GM12878 (cell line): ENCODE measurements around the gene BICD1. TPM values are rescaled to one million over a fixed set of nuclear protein-coding genes. Genes with fewer than 3 reads are reported as not detected.

Source experiments
- ATAC-seq: fragments of 200-7000 bp; cut with Tn5 transposase; 3 replicates; pipeline ENCODE4 v1.9.1; 2020; ENCODE audit warnings: mild to moderate bottlenecking, moderate library complexity
- BruUV-seq: library from RNA; stranded (reverse); fragments of 400-500 nt; replicated peaks from 2 replicates; lab custom pipeline; 2021; lab: Mats Ljungman, UMichigan
- CTCF ChIA-PET: fragments of 300-600 bp; sonication (Branson Sonifier 250); formaldehyde crosslinking; extraction: SDS; loops from one replicate; lab custom pipeline; 2021; ENCODE audit warnings: inconsistent platforms; lab: Yijun Ruan, JAX
- POLR2A ChIA-PET: fragments of 350-600 bp; formaldehyde crosslinking; extraction: SDS; loops from one replicate; lab custom pipeline; 2021; ENCODE audit warnings: inconsistent platforms; lab: Charles Lee
- RAD21 ChIA-PET: fragments of 300-600 bp; sonication (Branson Sonifier 250); formaldehyde crosslinking; loops from one replicate; lab custom pipeline; 2023; ENCODE audit warnings: antibody characterized with exemption; ENCODE audit not compliant: unreplicated experiment; lab: Charles Lee
- SMC1A ChIA-PET: fragments of 300-600 bp; sonication (Branson Sonifier 250); formaldehyde crosslinking; loops from one replicate; lab custom pipeline; 2023; ENCODE audit not compliant: unreplicated experiment, uncharacterized antibody; lab: Charles Lee
- DNase-seq: peaks from one replicate; pipeline ENCODE4 v3.0.0-alpha.2; 2011; ENCODE audit warnings: low read depth, low spot score
- FAIRE-seq: peaks from 3 replicates; lab custom pipeline; 2011; peaks lifted over from hg19 to GRCh38; lab: Jason Lieb, UNC
- H2AFZ ChIP-seq: 2 replicates; pipeline ENCODE4 v1.6.0; 2011; ENCODE audit warnings: low read depth, low read length, control low read depth; ENCODE audit not compliant: control insufficient read depth
- H3K27ac ChIP-seq: 2 replicates; pipeline ENCODE4 v1.5.1; 2011; ENCODE audit warnings: control low read depth; ENCODE audit not compliant: control insufficient read depth, insufficient read depth
- H3K27me3 ChIP-seq, 2 experiments: replicated peaks in 1 of 2; 2 replicates each; pipeline versions ENCODE4 v1.6.0 to v1.6.1; 2011; ENCODE audit warnings: low read length in 1 of 2; ENCODE audit not compliant: control insufficient read depth in 2 of 2, insufficient read depth in 2 of 2
- H3K36me3 ChIP-seq, 2 experiments: 2 replicates each; pipeline ENCODE4 v1.5.1; 2011; ENCODE audit warnings: low read length in 1 of 2; ENCODE audit not compliant: control insufficient read depth in 2 of 2, insufficient read depth in 2 of 2
- H3K4me1 ChIP-seq: 2 replicates; pipeline ENCODE4 v1.6.1; 2011; ENCODE audit warnings: mild to moderate bottlenecking, low read length, moderate library complexity, mixed read lengths; ENCODE audit not compliant: control insufficient read depth, insufficient read depth
- H3K4me2 ChIP-seq: 2 replicates; pipeline ENCODE4 v1.6.0; 2011; ENCODE audit warnings: control low read depth; ENCODE audit not compliant: control insufficient read depth, insufficient read depth
- H3K4me3 ChIP-seq: fragments of 200-600 bp; sonication (generic); 2 replicates; pipeline ENCODE4 v1.5.1; 2016
- H3K79me2 ChIP-seq: 2 replicates; pipeline ENCODE4 v1.6.0; 2011; ENCODE audit warnings: low read length; ENCODE audit not compliant: control insufficient read depth, insufficient read depth
- H3K9ac ChIP-seq: 2 replicates; pipeline ENCODE4 v1.8.0; 2011; ENCODE audit warnings: low read length, control low read depth, mixed read lengths; ENCODE audit not compliant: control insufficient read depth, insufficient read depth
- H3K9me3 ChIP-seq: replicated peaks from 3 replicates; pipeline ENCODE4 v1.5.1; 2011; ENCODE audit warnings: mild to moderate bottlenecking, low read length; ENCODE audit not compliant: control insufficient read depth, insufficient read depth
- H4K20me1 ChIP-seq: 2 replicates; pipeline ENCODE4 v1.6.0; 2011; ENCODE audit not compliant: control insufficient read depth, insufficient read depth
- EP300 ChIP-seq, 2 experiments: fragments of 150-350 bp in 1 of 2; IDR thresholded peaks; 2 replicates each; pipeline ENCODE4 v1.6.1; 2011 to 2012; ENCODE audit warnings: low read depth in 2 of 2, low read length in 2 of 2, borderline replicate concordance in 1 of 2, improper control_type of control experiment in 1 of 2, inconsistent platforms in 1 of 2; ENCODE audit not compliant: control insufficient read depth in 1 of 2
- FOXK2 ChIP-seq: fragments of 450-650 bp; IDR thresholded peaks from 2 replicates; pipeline ENCODE4 v1.6.1; 2017; ENCODE audit warnings: mild to moderate bottlenecking, moderate library complexity
- MEF2B ChIP-seq: fragments of 450-650 bp; IDR thresholded peaks from 2 replicates; pipeline ENCODE4 v1.6.1; 2018; ENCODE audit warnings: mild to moderate bottlenecking, moderate library complexity; ENCODE audit not compliant: partially characterized antibody, poor library complexity, severe bottlenecking
- NR2C1 ChIP-seq: fragments of 450-650 bp; IDR thresholded peaks from 2 replicates; pipeline ENCODE4 v1.6.1; 2017; ENCODE audit warnings: antibody characterized with exemption, mild to moderate bottlenecking, moderate library complexity
- NR2F1 ChIP-seq: fragments of 450-650 bp; conservative IDR thresholded peaks from 2 replicates; pipeline ENCODE4 v1.6.1; 2017; ENCODE audit warnings: mild to moderate bottlenecking
- TCF3 ChIP-seq: IDR thresholded peaks from 2 replicates; pipeline ENCODE4 v1.6.1; 2012; ENCODE audit warnings: low read depth, mild to moderate bottlenecking, low read length, borderline replicate concordance; ENCODE audit not compliant: insufficient read depth
- ZSCAN29 ChIP-seq: fragments of 450-650 bp; IDR thresholded peaks from 2 replicates; pipeline ENCODE4 v1.6.1; 2017; ENCODE audit warnings: mild to moderate bottlenecking, moderate library complexity
- WGBS: methylation state at CpG from one replicate; pipeline ENCODE4 v1.1.6; 2016; ENCODE audit warnings: low lambda C conversion rate; ENCODE audit not compliant: insufficient replicate concordance, insufficient coverage; ENCODE audit errors: missing lambda C conversion rate; 5-methylcytosine and 5-hydroxymethylcytosine counted together
- in situ Hi-C: fragments of 300-500 bp; cut with MboI; formaldehyde crosslinking; loops from 9 replicates; pipeline ENCODE4 v1.14.3; 2018; ENCODE audit warnings: mixed read lengths
- intact Hi-C: fragments of 100-400 bp; cut with micrococcal nuclease; formaldehyde crosslinking; loops from one replicate; pipeline ENCODE4 v1.14.2; 2022; ENCODE audit not compliant: unreplicated experiment
- polyA plus RNA-seq, 11 experiments: library from polyadenylated mRNA; depleted of rRNA in 4 of 11; unstranded in 6 of 11; stranded (reverse) in 5 of 11; fragments of >200 nt; fragmentation: Nextera tagmentation in 4 of 11; fragmentation: Illumina TruSeq in 1 of 11; extraction: Ambion mirVana in 4 of 11; extraction: Trizol in 1 of 11; gene quantifications; 1 replicate in 1 of 11; 2 replicates in 10 of 11; pipeline versions ENCODE4 v1.2.1 to v1.2.3, GENCODE V29; 2011 to 2016; ENCODE audit warnings: inconsistent platforms in 2 of 11, missing spikeins in 2 of 11, low read depth in 1 of 11
- total RNA-seq, 4 experiments: library from RNA; depleted of rRNA in 3 of 4; stranded (reverse); fragments of >200 nt in 3 of 4; fragmentation: Illumina TruSeq in 1 of 4; extraction: Trizol in 1 of 4; gene quantifications; 2 replicates each; pipeline versions ENCODE4 v1.2.1 to v1.2.3, GENCODE V29; 2013 to 2021
- TF ChIP-seq, protein P1 (sequence below): IDR thresholded peaks from 2 replicates; pipeline ENCODE4 v1.6.1; 2012; ENCODE audit warnings: low read depth, low read length, improper control_type of control experiment

BICD1 gene
- total and polyA plus RNA-seq, 10 of the 15 experiments (the other 5 are each of a cell fraction or from before 2014, with no cell fraction given): 4.7 to 32.5 (median 14.4) TPM

- Histone ChIP-seq H3K36me3 (no peaks in the 10 kb centered on the region), H3K27ac (no peak overlapping the region), H2AFZ (no peak overlapping the region), H3K4me2 (no peak overlapping the region), H3K79me2 (no peaks in the 10 kb centered on the region), H3K4me3 (no peak overlapping the region), H3K9me3 (no peaks in the 10 kb centered on the region), H3K4me1 (no peaks in the 10 kb centered on the region), H3K9ac (no peak overlapping the region), H4K20me1 (no peaks in the 10 kb centered on the region), H3K27me3 (no peaks in the 10 kb centered on the region)
- SMC1A ChIA-PET: interaction anchor here (0.6 to 1.3 kb wide), 4 partner anchors 11 to 157 kb away, joined by 3 to 4 read pairs (median 3); no protein-coding TSS in a partner anchor
- RAD21 ChIA-PET: interaction anchor here (0.9 kb wide), 1 partner anchor 53 kb away, joined by 3 read pairs; no protein-coding TSS in a partner anchor
- intact Hi-C loops: no loop called here
- TF ChIP-seq MEF2B (no peak), NR2C1 (no peak), NR2F1 (no peak), EP300 (IDR thresholded peaks at IDR 0.05; ENCODE audit: borderline replicate concordance in 1 of 2, control insufficient read depth in 1 of 2, low read depth in 2 of 2, low read length in 2 of 2) (no peak), ZSCAN29 (no peak), TCF3 (no peak), FOXK2 (no peak)
- TF ChIP-seq, protein P1, sequence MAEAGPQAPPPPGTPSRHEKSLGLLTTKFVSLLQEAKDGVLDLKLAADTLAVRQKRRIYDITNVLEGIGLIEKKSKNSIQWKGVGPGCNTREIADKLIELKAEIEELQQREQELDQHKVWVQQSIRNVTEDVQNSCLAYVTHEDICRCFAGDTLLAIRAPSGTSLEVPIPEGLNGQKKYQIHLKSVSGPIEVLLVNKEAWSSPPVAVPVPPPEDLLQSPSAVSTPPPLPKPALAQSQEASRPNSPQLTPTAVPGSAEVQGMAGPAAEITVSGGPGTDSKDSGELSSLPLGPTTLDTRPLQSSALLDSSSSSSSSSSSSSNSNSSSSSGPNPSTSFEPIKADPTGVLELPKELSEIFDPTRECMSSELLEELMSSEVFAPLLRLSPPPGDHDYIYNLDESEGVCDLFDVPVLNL: no peak
- FAIRE-seq (no peak), DNase-seq (no peak), ATAC-seq (no peak)
- BruUV-seq: no TSS peak
- CTCF ChIA-PET: interaction anchor here (1.7 kb wide), 1 partner anchor 8 kb away, joined by 6 read pairs; no protein-coding TSS in a partner anchor
- in situ Hi-C loops: no loop called here
- WGBS: 78% methylated on average over 2 of the region's 2 CpGs
- POLR2A ChIA-PET: no interaction called here
Observed at GRCh38 chr12:32208355-32208754, 101.7 kb downstream of the BICD1 start.
